ENCODE results near the gene HOXA5.

- TF ChIP-seq CTCF (IDR thresholded peaks at IDR 0.05) (no peak), POLR2A (IDR thresholded peaks at IDR 0.05) (no peak)
Measured at GRCh38 chr7:27159266-27160144, 16.0 kb upstream of the HOXA5 start.
